Measurements from ENCODE around the gene HIC2.
"Not testable (repeated sequence)": the region's sequence is repeated elsewhere in the genome, so short reads cannot be mapped to it uniquely, and the experiment has no call there.

DNA sequence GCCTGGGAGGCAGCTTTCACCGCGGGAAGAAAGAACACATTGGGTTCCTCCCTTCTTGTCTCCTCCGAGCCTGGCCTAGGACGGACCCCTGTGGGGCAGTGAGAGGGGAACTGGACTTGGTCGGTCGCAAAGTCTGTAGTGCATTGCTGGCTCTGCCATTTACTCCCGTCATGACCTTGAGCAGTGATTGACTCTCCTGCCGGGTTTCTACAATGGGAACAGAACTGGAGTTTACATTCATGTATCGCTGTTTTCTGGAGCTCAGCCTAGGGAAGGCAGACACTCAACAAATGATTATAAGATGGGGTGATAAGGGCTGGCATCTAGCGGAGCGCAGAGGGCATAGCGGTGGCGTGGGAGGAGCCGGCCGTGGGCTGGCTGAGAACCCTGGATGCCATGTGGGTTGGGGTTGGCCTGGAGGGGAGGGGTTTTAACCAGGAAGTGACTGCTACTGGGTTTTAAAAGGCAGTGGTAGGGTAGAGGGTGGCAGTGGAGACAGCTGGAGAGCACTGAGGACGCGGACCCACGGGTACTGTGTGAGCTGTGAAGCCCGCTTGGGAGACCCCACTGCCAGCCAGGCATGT, 3.1 kb downstream of the HIC2 start:
- TF ChIP-seq TCF4 (CRISPR knock-in tag; IDR thresholded peaks at IDR 0.05; ENCODE audit: borderline replicate concordance); ZFP30 (CRISPR knock-in tag; IDR thresholded peaks at IDR 0.05); SNAI2 (CRISPR knock-in tag; IDR thresholded peaks at IDR 0.05); ZNF8 (CRISPR knock-in tag; IDR thresholded peaks at IDR 0.05); ARNTL (CRISPR knock-in tag; IDR thresholded peaks at IDR 0.05; ENCODE audit: borderline replicate concordance, low read depth); RARB (CRISPR knock-in tag; IDR thresholded peaks at IDR 0.05); ZFP3 (CRISPR knock-in tag; IDR thresholded peaks at IDR 0.05); PPARA (CRISPR knock-in tag; IDR thresholded peaks at IDR 0.05; ENCODE audit: borderline replicate concordance); TOX (CRISPR knock-in tag; IDR thresholded peaks at IDR 0.05; ENCODE audit: borderline replicate concordance); ZC3H10 (CRISPR knock-in tag; IDR thresholded peaks at IDR 0.05); ZNF70 (CRISPR knock-in tag; IDR thresholded peaks at IDR 0.05): not testable (repeated sequence)
- TF ChIP-seq, protein P1, sequence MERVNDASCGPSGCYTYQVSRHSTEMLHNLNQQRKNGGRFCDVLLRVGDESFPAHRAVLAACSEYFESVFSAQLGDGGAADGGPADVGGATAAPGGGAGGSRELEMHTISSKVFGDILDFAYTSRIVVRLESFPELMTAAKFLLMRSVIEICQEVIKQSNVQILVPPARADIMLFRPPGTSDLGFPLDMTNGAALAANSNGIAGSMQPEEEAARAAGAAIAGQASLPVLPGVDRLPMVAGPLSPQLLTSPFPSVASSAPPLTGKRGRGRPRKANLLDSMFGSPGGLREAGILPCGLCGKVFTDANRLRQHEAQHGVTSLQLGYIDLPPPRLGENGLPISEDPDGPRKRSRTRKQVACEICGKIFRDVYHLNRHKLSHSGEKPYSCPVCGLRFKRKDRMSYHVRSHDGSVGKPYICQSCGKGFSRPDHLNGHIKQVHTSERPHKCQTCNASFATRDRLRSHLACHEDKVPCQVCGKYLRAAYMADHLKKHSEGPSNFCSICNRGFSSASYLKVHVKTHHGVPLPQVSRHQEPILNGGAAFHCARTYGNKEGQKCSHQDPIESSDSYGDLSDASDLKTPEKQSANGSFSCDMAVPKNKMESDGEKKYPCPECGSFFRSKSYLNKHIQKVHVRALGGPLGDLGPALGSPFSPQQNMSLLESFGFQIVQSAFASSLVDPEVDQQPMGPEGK (CRISPR knock-in tag; IDR thresholded peaks at IDR 0.05; ENCODE audit: borderline replicate concordance): not testable (repeated sequence)
- TF ChIP-seq, protein P2, sequence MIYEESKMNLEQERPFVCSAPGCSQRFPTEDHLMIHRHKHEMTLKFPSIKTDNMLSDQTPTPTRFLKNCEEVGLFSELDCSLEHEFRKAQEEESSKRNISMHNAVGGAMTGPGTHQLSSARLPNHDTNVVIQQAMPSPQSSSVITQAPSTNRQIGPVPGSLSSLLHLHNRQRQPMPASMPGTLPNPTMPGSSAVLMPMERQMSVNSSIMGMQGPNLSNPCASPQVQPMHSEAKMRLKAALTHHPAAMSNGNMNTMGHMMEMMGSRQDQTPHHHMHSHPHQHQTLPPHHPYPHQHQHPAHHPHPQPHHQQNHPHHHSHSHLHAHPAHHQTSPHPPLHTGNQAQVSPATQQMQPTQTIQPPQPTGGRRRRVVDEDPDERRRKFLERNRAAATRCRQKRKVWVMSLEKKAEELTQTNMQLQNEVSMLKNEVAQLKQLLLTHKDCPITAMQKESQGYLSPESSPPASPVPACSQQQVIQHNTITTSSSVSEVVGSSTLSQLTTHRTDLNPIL (CRISPR knock-in tag; IDR thresholded peaks at IDR 0.05; ENCODE audit: low read depth): not testable (repeated sequence)
